GM12891 (cell line): ENCODE measurements around the gene GDF11.

Source experiments
- DNase-seq: peaks from one replicate; pipeline ENCODE4 v3.0.0; 2011; ENCODE audit warnings: low spot score; ENCODE audit not compliant: insufficient read length
- FAIRE-seq: peaks from 2 replicates; lab custom pipeline; 2011; peaks lifted over from hg19 to GRCh38; lab: Jason Lieb, UNC
- PAX5 ChIP-seq: IDR thresholded peaks from 2 replicates; pipeline ENCODE4 v1.6.1; 2011; ENCODE audit warnings: low read length, moderate library complexity, mild to moderate bottlenecking; ENCODE audit not compliant: insufficient read depth, severe bottlenecking
- POLR2A ChIP-seq: IDR thresholded peaks from 2 replicates; pipeline ENCODE4 v1.6.1; 2011; ENCODE audit warnings: low read depth, low read length, control low read depth
- POLR2AphosphoS5 ChIP-seq: IDR thresholded peaks from 2 replicates; pipeline ENCODE4 v1.6.1; 2011; ENCODE audit warnings: low read depth, low read length, control low read depth
- POU2F2 ChIP-seq: IDR thresholded peaks from 2 replicates; pipeline ENCODE4 v1.6.1; 2011; ENCODE audit warnings: low read depth, mild to moderate bottlenecking, control low read depth, low read length, moderate library complexity
- SPI1 ChIP-seq: IDR thresholded peaks from 2 replicates; pipeline ENCODE4 v1.6.1; 2011; ENCODE audit warnings: low read depth, low read length, control low read depth
- TAF1 ChIP-seq: IDR thresholded peaks from 2 replicates; pipeline ENCODE4 v1.6.1; 2011; ENCODE audit warnings: low read depth, low read length, control low read depth

The GDF11 gene

DNA sequence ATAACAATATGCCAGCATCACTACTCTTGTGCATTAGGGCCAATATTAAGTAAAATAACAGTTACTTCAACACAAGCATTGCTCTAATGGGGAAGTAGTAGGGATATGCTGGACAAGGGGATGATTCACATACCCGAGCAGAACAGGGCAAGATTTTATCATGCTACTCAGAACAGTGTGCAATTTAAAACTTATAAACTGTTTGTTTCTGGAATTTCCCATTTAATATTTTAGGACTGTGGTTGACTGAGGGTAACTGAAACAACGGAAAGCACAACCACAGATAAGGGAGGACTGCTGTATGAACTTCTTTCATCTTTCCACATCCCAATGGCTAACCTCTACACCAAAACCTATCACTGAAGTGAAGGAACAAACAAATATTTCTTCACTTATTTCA is 37.8 kb downstream of the GDF11 start:
- no peak for TF ChIP-seq SPI1
- no peak for TF ChIP-seq PAX5
- TF ChIP-seq TAF1, result no peak
- TF ChIP-seq POLR2A, result no peak
- TF ChIP-seq POU2F2, result no peak
- no peak for TF ChIP-seq POLR2AphosphoS5
- DNase-seq (no peak), FAIRE-seq (no peak)

DNA sequence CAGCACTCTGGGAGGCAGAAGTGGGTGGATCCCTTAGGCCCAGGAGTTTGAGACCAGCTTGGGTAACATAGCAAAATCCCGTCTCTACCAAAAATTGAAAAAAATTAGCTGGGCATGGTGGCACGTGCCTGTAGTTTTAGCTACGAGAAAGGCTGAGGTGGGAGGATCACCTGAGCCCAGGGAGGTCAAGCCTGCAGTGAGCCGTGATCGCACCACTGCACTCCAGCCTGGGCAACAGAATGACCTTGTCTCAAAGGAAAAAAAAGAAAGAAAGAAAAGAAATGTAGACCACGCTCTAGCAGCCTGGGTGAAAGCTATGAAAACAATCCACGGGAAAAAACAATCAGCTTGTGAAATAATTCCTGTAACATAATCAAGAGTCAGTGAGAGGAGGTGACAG is 45.6 kb downstream of the GDF11 start:
- DNase-seq (no peak), FAIRE-seq (no peak)
- TF ChIP-seq SPI1, result no peak

DNA sequence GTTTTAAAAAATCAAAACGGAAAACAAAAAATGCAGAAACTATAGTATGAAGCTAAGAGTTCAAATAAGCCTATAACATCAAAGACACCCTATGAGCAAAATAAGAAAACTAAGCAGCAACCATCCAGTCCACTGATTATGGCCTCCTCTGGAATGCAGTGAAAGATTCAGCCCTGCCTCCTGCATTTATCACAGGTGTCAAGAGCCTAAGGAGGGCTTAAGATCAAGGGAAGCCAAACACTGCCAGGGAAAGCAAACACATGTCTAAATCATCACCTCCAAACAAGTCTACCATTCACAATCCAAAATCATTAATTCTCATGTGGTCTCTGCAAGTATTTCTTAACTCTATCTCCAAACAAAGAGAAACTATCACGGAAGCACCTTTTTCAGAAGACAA is 46.2 kb downstream of the GDF11 start:
- DNase-seq (no peak), FAIRE-seq (no peak)
- TF ChIP-seq PAX5, result no peak
- TF ChIP-seq POLR2AphosphoS5, result no peak
- no peak for TF ChIP-seq SPI1
- TF ChIP-seq TAF1, result no peak
- TF ChIP-seq POLR2A, result no peak
- TF ChIP-seq POU2F2, result no peak

DNA sequence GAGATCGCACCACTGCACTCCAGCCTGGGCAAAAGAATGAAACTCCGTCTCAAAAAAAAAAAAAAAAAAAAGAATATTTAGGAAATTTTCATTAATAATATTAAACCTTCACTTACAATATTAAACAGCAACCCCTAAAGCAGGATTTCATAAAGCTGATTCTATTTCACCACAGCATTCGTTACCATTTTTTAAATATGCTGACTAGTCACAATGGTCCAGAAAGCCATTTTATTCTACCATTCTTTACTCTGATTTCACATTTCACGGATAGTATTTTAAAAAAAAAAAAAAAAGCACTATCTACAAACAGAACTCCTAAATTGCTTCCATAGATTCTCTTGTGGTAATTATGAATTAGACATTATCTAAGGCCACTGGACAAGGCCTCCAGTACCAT is 47.0 kb downstream of the GDF11 start:
- DNase-seq (no peak), FAIRE-seq (no peak)
- TF ChIP-seq TAF1, result no peak
- TF ChIP-seq POLR2A, result no peak
- TF ChIP-seq SPI1, result no peak

DNA sequence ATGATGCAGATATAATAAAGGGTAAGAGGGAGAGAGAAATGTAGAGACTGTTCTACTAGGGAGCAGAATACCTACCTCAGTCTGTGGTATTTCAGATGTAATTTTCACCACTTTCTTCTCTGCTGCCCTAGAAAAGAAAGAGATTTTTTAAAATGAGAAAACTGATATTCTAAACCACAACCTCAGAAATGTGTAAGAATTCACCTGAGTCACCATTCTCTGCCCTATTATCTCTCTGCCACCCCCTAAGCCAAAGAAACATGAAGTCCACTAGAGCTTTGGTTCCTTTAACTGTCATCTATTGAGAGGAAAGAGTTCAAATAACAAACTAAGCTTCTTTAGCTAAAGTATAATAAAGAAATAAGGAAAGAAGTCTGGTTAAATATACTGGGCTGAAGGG is 53.0 kb downstream of the GDF11 start:
- TF ChIP-seq SPI1 (no peak), PAX5 (no peak), TAF1 (no peak), POLR2AphosphoS5 (no peak), POLR2A (no peak), POU2F2 (no peak)
- FAIRE-seq (no peak), DNase-seq (no peak)

DNA sequence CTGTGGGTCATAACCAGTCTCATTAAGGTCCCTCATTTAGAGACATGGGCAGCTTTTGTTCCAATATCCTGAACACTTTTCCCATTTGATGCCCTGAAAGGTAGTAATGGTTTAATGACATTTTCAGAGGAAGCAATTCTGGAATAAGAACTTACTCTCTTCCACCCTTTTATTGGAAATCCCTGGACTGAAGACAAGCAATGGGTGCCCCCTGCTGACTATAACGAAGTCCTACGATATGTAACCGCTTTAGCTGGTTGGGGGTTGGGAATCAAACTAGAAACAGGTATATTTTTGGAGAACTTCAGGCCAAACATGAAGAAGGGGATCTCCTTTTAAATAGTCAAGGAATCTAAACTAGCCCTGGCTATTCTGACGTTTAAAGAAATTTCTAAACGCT is 54.1 kb downstream of the GDF11 start:
- DNase-seq, result no peak
- no peak for FAIRE-seq
- TF ChIP-seq PAX5 (no peak), TAF1 (no peak), SPI1 (no peak), POU2F2 (no peak), POLR2A (no peak), POLR2AphosphoS5 (no peak)

DNA sequence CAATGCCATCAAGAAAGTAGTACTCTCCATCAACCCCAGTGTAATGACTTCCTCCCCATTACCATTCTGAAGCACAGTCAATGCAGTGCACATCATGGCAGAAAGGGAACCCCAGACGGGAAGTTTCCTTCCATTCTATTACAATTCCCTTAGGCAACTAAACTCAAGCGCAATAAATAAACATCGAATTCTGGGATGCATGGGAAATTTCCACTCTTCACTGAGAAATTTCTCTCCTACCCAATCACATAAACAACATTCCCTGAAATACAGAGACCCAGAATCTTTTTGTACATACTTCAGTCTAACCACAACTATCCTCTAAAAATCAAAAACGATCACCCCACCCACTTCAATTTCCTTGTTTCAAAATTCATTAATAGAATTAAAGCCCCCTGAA is 54.6 kb downstream of the GDF11 start:
- FAIRE-seq (no peak), DNase-seq (no peak)
- no peak for TF ChIP-seq POLR2A
- TF ChIP-seq POLR2AphosphoS5, result no peak
- TF ChIP-seq TAF1, result no peak
- TF ChIP-seq POU2F2, result no peak
- no peak for TF ChIP-seq PAX5
- no peak for TF ChIP-seq SPI1
